ENCODE results near the gene TRIM28.

Gene TRIM28

GRCh38 chr19:58553799-58554493 is 10.1 kb downstream of the TRIM28 start:
- Histone ChIP-seq H3K4me1 (ENCODE audit: control insufficient read depth in 2 of 2, insufficient read depth in 1 of 2, low read depth in 1 of 2, low read length in 2 of 2) (peaks cover 9 to 19% of the 10 kb centered on the region in 2 donors), H3K23ac (ENCODE audit: low read depth, low read length, poor library complexity) (no peak overlapping the region), H2AFZ (ENCODE audit: low read length) (no peak overlapping the region), H3K4ac (ENCODE audit: low read length) (no peak overlapping the region), H2AK5ac (ENCODE audit: low read depth, low read length) (no peak overlapping the region), H2BK12ac (ENCODE audit: low read length) (no peak overlapping the region), H2BK15ac (ENCODE audit: low read length) (no peak overlapping the region), H3K27me3 (ENCODE audit: control insufficient read depth in 3 of 3, insufficient read depth in 3 of 3, low read depth in 1 of 3, low read length in 3 of 3) (no peaks in the 10 kb centered on the region), H3K4me2 (ENCODE audit: insufficient read depth, low read length, poor library complexity, severe bottlenecking) (peak overlapping the region; percentile 81), H2BK5ac (ENCODE audit: low read length) (no peak overlapping the region), H4K91ac (ENCODE audit: low read depth, low read length, poor library complexity) (no peak overlapping the region), H4K8ac (ENCODE audit: low read depth, low read length) (no peak overlapping the region), H3K36me3 (replicated peaks in 1 of 2; ENCODE audit: control insufficient read depth in 2 of 2, insufficient read depth in 2 of 2, low read length in 2 of 2) (peaks cover 52 to 66% of the 10 kb centered on the region in 2 donors), H3K14ac (ENCODE audit: low read length) (no peak overlapping the region), H2BK120ac (ENCODE audit: low read depth, low read length) (no peak overlapping the region), H3K18ac (ENCODE audit: low read length) (no peak overlapping the region), H3K9me3 (replicated peaks in 1 of 2; ENCODE audit: control insufficient read depth in 2 of 2, insufficient read depth in 1 of 2, low read depth in 1 of 2, low read length in 2 of 2) (no peaks in the 10 kb centered on the region), H3K79me1 (ENCODE audit: low read depth, low read length) (peaks cover 13% of the 10 kb centered on the region), H3K9ac (ENCODE audit: low read depth, low read length, poor library complexity) (peak overlapping the region; percentile 94), H3K27ac (replicated peaks; ENCODE audit: low read length) (peak overlapping the region; percentile 85), H3K4me3 (ENCODE audit: low read length in 2 of 2) (peak overlapping the region; percentile 58 to 90)
- whole genome bisulfite sequencing, 2 donors (ENCODE audit: extremely low coverage in 2 of 2, insufficient read length in 2 of 2, insufficient replicate concordance in 1 of 2): no CpG with 5 or more reads among the region's 18 CpGs
- DNase-seq (ENCODE audit: low spot score): no peak

- H3K4me3 ChIP-seq (ENCODE audit: low read length in 2 of 2): peak within 1 kb of the TSS; percentile 58 to 90
- peak within 1 kb of the TSS; percentile 94 for H3K9ac ChIP-seq (ENCODE audit: low read depth, low read length, poor library complexity)
- peak within 1 kb of the TSS; percentile 96 for H3K27ac ChIP-seq (replicated peaks; ENCODE audit: low read length)
- no peak within 1 kb of the TSS for H2BK15ac ChIP-seq (ENCODE audit: low read length)
- H3K36me3 ChIP-seq (replicated peaks in 1 of 2; ENCODE audit: control insufficient read depth in 2 of 2, insufficient read depth in 2 of 2, low read length in 2 of 2): peaks cover 44 to 58% of the 10 kb centered on the region in 2 donors
- peak within 1 kb of the TSS; percentile 92 for H3K18ac ChIP-seq (ENCODE audit: low read length)
- H3K79me1 ChIP-seq (ENCODE audit: low read depth, low read length): peaks cover 6% of the 10 kb centered on the region
- peak within 1 kb of the TSS; percentile 49 for H3K14ac ChIP-seq (ENCODE audit: low read length)
- H4K91ac ChIP-seq (ENCODE audit: low read depth, low read length, poor library complexity): peak within 1 kb of the TSS; percentile 14
- peak within 1 kb of the TSS; percentile 81 for H3K4ac ChIP-seq (ENCODE audit: low read length)
- DNase-seq (ENCODE audit: low spot score): peak; percentile 97
- H3K23ac ChIP-seq (ENCODE audit: low read depth, low read length, poor library complexity): peak within 1 kb of the TSS; percentile 90
- H3K4me1 ChIP-seq (ENCODE audit: control insufficient read depth in 2 of 2, insufficient read depth in 1 of 2, low read depth in 1 of 2, low read length in 2 of 2): peaks cover 10 to 21% of the 10 kb centered on the region in 2 donors
- peak within 1 kb of the TSS; percentile 81 for H3K4me2 ChIP-seq (ENCODE audit: insufficient read depth, low read length, poor library complexity, severe bottlenecking)
- H3K9me3 ChIP-seq (replicated peaks in 1 of 2; ENCODE audit: control insufficient read depth in 2 of 2, insufficient read depth in 1 of 2, low read depth in 1 of 2, low read length in 2 of 2): no peaks in the 10 kb centered on the region
- H2BK120ac ChIP-seq (ENCODE audit: low read depth, low read length): peak within 1 kb of the TSS; percentile 85
- peak within 1 kb of the TSS; percentile 81 for H2AFZ ChIP-seq (ENCODE audit: low read length)
- no peaks in the 10 kb centered on the region for H3K27me3 ChIP-seq (ENCODE audit: control insufficient read depth in 3 of 3, insufficient read depth in 3 of 3, low read depth in 1 of 3, low read length in 3 of 3)
- no peak within 1 kb of the TSS for H4K8ac ChIP-seq (ENCODE audit: low read depth, low read length)
- no peak within 1 kb of the TSS for H2BK12ac ChIP-seq (ENCODE audit: low read length)
- H2AK5ac ChIP-seq (ENCODE audit: low read depth, low read length): peak within 1 kb of the TSS; percentile 87
- WGBS, 2 donors (ENCODE audit: extremely low coverage in 2 of 2, insufficient read length in 2 of 2, insufficient replicate concordance in 1 of 2): no CpG with 5 or more reads among the region's 69 CpGs
- no peak within 1 kb of the TSS for H2BK5ac ChIP-seq (ENCODE audit: low read length)
These were observed 10.9 kb downstream of the TRIM28 start, which contains the start of gene CHMP2A for GRCh38 chr19:58554494-58555368. Gene CHMP2A (minus strand): TSS chr19:58555105. CDS start chr19:58554212, 893 bp downstream.

DNA sequence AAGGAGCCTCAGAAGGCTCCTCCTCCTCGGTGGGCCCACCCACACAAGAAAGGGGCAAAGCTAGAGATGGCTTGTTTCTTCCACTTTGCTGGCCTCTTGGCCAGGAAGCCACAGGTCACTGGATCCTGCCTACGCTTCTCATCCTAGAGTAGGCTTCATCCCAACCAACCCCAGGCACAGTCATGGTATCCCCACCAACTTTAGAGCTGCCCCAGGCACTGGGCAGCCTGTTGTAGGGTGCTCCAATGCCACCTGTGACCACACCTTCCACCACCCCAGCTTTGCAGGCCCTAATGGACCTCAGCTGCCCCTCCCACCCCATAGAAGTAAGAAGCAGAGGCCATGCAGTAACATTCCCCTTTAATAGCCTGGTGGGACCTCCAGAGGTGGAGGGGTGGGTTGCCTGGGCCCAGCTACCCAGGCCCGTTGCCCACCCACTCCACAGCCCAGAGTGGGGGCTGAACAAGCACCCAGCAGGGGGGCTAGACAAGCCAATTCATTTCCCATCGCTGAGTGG is 11.6 kb downstream of the TRIM28 start:
- H4K91ac ChIP-seq (ENCODE audit: low read depth, low read length, poor library complexity): peak overlapping the region; percentile 14
- H2BK12ac ChIP-seq (ENCODE audit: low read length): no peak overlapping the region
- H3K79me1 ChIP-seq (ENCODE audit: low read depth, low read length): peaks cover 4% of the 10 kb centered on the region
- no peak for DNase-seq (ENCODE audit: low spot score)
- H3K14ac ChIP-seq (ENCODE audit: low read length): no peak overlapping the region
- H3K4me3 ChIP-seq (ENCODE audit: low read length in 2 of 2): peak overlapping the region; percentile 58 to 72
- no peak overlapping the region for H4K8ac ChIP-seq (ENCODE audit: low read depth, low read length)
- WGBS, 2 donors (ENCODE audit: extremely low coverage in 2 of 2, insufficient read length in 2 of 2, insufficient replicate concordance in 1 of 2): no CpG with 5 or more reads among the region's 4 CpGs
- H3K27me3 ChIP-seq (ENCODE audit: control insufficient read depth in 3 of 3, insufficient read depth in 3 of 3, low read depth in 1 of 3, low read length in 3 of 3): no peaks in the 10 kb centered on the region
- peak overlapping the region; percentile 81 for H2AFZ ChIP-seq (ENCODE audit: low read length)
- H3K18ac ChIP-seq (ENCODE audit: low read length): peak overlapping the region; percentile 92
- peak overlapping the region; percentile 90 for H3K23ac ChIP-seq (ENCODE audit: low read depth, low read length, poor library complexity)
- H2BK5ac ChIP-seq (ENCODE audit: low read length): no peak overlapping the region
- H3K9me3 ChIP-seq (replicated peaks in 1 of 2; ENCODE audit: control insufficient read depth in 2 of 2, insufficient read depth in 1 of 2, low read depth in 1 of 2, low read length in 2 of 2): no peaks in the 10 kb centered on the region
- peaks cover 13 to 28% of the 10 kb centered on the region in 2 donors for H3K4me1 ChIP-seq (ENCODE audit: control insufficient read depth in 2 of 2, insufficient read depth in 1 of 2, low read depth in 1 of 2, low read length in 2 of 2)
- peak overlapping the region; percentile 63 for H3K9ac ChIP-seq (ENCODE audit: low read depth, low read length, poor library complexity)
- H3K4me2 ChIP-seq (ENCODE audit: insufficient read depth, low read length, poor library complexity, severe bottlenecking): peak overlapping the region; percentile 66
- peak overlapping the region; percentile 81 for H3K4ac ChIP-seq (ENCODE audit: low read length)
- H2BK120ac ChIP-seq (ENCODE audit: low read depth, low read length): peak overlapping the region; percentile 85
- H2BK15ac ChIP-seq (ENCODE audit: low read length): no peak overlapping the region
- H3K27ac ChIP-seq (replicated peaks; ENCODE audit: low read length): peak overlapping the region; percentile 96
- H2AK5ac ChIP-seq (ENCODE audit: low read depth, low read length): peak overlapping the region; percentile 87
- peaks cover 37 to 54% of the 10 kb centered on the region in 2 donors for H3K36me3 ChIP-seq (replicated peaks in 1 of 2; ENCODE audit: control insufficient read depth in 2 of 2, insufficient read depth in 2 of 2, low read length in 2 of 2)
